Stimulated activated CD4-positive, alpha-beta T cell treated with anti-CD3 and anti-CD28 coated beads, TNF-alpha, amount 100 ng/mL, for 1 hour (primary cell): ENCODE measurements around the gene PSMD6.

ENCODE experiments used
- DNase-seq, 3 donors: peaks; one replicate each; pipeline ENCODE4 v3.0.0-alpha.2; 2020; ENCODE audit warnings: low read depth in 3 of 3, low spot score in 1 of 3

Gene PSMD6

GRCh38 chr3:64010199-64010598 is 13.1 kb downstream of the PSMD6 start:
- DNase-seq = no peak

- no peak for DNase-seq
Observed at GRCh38 chr3:64009528-64009927, 13.8 kb downstream of the PSMD6 start.

- no peak for DNase-seq
Observed at GRCh38 chr3:64008487-64009351, 14.6 kb downstream of the PSMD6 start.

GRCh38 chr3:64008017-64008416 is 15.3 kb downstream of the PSMD6 start:
- no peak for DNase-seq

- DNase-seq = no peak
Observed at GRCh38 chr3:64003589-64003988, 19.7 kb downstream of the PSMD6 start.

GRCh38 chr3:64002233-64002632 is 21.1 kb downstream of the PSMD6 start:
- DNase-seq = no peak

GRCh38 chr3:64000453-64001055 is 22.7 kb downstream of the PSMD6 start:
- no peak for DNase-seq

- DNase-seq = no peak
Observed at GRCh38 chr3:63998852-63999754, 24.2 kb downstream of the PSMD6 start.

GRCh38 chr3:63995086-63995485 is 28.2 kb downstream of the PSMD6 start:
- DNase-seq = no peak

- peak; percentile 5 to 19 (median 11) for DNase-seq
Observed at GRCh38 chr3:63993653-63994079, 29.6 kb downstream of the PSMD6 start.

GRCh38 chr3:63992516-63993209 is 30.6 kb downstream of the PSMD6 start:
- DNase-seq = no peak

- DNase-seq = no peak
Observed at GRCh38 chr3:63991666-63992065, 31.6 kb downstream of the PSMD6 start.

- DNase-seq = no peak
Observed at GRCh38 chr3:63990733-63991132, 32.6 kb downstream of the PSMD6 start.

- DNase-seq = no peak
Observed at GRCh38 chr3:63990204-63990603, 33.1 kb downstream of the PSMD6 start.

- DNase-seq = no peak
Observed at GRCh38 chr3:63988943-63989342, 34.4 kb downstream of the PSMD6 start.

- no peak for DNase-seq
Observed at GRCh38 chr3:63986831-63987230, 36.5 kb downstream of the PSMD6 start.

GRCh38 chr3:63986146-63986545 is 37.1 kb downstream of the PSMD6 start:
- DNase-seq = no peak

GRCh38 chr3:63984391-63984790 is 38.9 kb downstream of the PSMD6 start:
- DNase-seq = no peak

- DNase-seq = no peak
Observed at GRCh38 chr3:63981980-63982379, 41.3 kb downstream of the PSMD6 start.

GRCh38 chr3:63980830-63981498 is 42.3 kb downstream of the PSMD6 start:
- no peak for DNase-seq
